SU-DHL-6 (cell line): ENCODE data around the gene TGIF1.

Experiments
- H2AFZ ChIP-seq: fragments of 200-600 bp; sonication (generic); 2 replicates; pipeline ENCODE4 v1.6.1; 2014; ENCODE audit warnings: low read depth, mild to moderate bottlenecking, moderate library complexity, mixed read lengths, antibody characterized with exemption, low read length; ENCODE audit not compliant: severe bottlenecking
- H3F3A ChIP-seq: fragments of 200-600 bp; shearing (Covaris generic); 2 replicates; pipeline ENCODE4 v1.6.0; 2016; ENCODE audit warnings: antibody characterized with exemption, mild to moderate bottlenecking; ENCODE audit not compliant: insufficient read depth
- H3K27ac ChIP-seq: fragments of 200-600 bp; sonication (generic); 2 replicates; pipeline ENCODE4 v1.5.1; 2016; ENCODE audit warnings: low read depth, mild to moderate bottlenecking, low read length, moderate library complexity, mixed read lengths
- H3K27me3 ChIP-seq: fragments of 200-600 bp; sonication (generic), shearing (Covaris generic); 2 replicates; pipeline ENCODE4 v1.6.0; 2014; ENCODE audit warnings: mild to moderate bottlenecking, low read length
- H3K36me3 ChIP-seq: fragments of 200-600 bp; sonication (generic); 2 replicates; pipeline ENCODE4 v1.6.1; 2014; ENCODE audit warnings: mild to moderate bottlenecking, low read length, mixed read lengths
- H3K4me2 ChIP-seq: fragments of 300-600, 200-600 bp; shearing (Covaris generic), sonication (generic); 2 replicates; pipeline ENCODE4 v1.6.0; 2014; ENCODE audit warnings: low read length, low read depth, mild to moderate bottlenecking; ENCODE audit not compliant: poor library complexity, severe bottlenecking
- H3K4me3 ChIP-seq: fragments of 200-600 bp; sonication (generic); 2 replicates; pipeline ENCODE4 v1.5.1; 2014; ENCODE audit warnings: antibody characterized with exemption, low read length, mild to moderate bottlenecking, mixed read lengths; ENCODE audit not compliant: insufficient read depth, poor library complexity, severe bottlenecking
- H3K79me2 ChIP-seq: fragments of 200-600 bp; sonication (generic); 2 replicates; pipeline ENCODE4 v1.6.1; 2014; ENCODE audit warnings: mild to moderate bottlenecking, low read length, moderate library complexity; ENCODE audit not compliant: insufficient read depth
- H3K9ac ChIP-seq: fragments of 200-600 bp; sonication (generic); 2 replicates; pipeline ENCODE4 v1.7.0; 2014; ENCODE audit warnings: mild to moderate bottlenecking, low read length
- H3K9me2 ChIP-seq: fragments of 200-600 bp; sonication (generic); replicated peaks from 2 replicates; pipeline ENCODE4 v1.6.1; 2014; ENCODE audit warnings: low read length; ENCODE audit not compliant: insufficient read depth
- H3K9me3 ChIP-seq: fragments of 200-600 bp; sonication (generic); 2 replicates; pipeline ENCODE4 v1.6.1; 2014; ENCODE audit warnings: low read length, mixed read lengths; ENCODE audit not compliant: insufficient read depth
- H4K20me1 ChIP-seq: fragments of 200-600 bp; sonication (generic); 2 replicates; pipeline ENCODE4 v1.6.1; 2014; ENCODE audit warnings: low read depth, mild to moderate bottlenecking, antibody characterized with exemption, low read length, moderate library complexity, mixed read lengths
- CTCF ChIP-seq: fragments of 200-600 bp; sonication (generic); IDR thresholded peaks from one replicate; pipeline ENCODE4 v1.5.1; 2017; ENCODE audit warnings: antibody characterized with exemption, mild to moderate bottlenecking, low read length, moderate library complexity; ENCODE audit not compliant: insufficient read depth, poor library complexity, severe bottlenecking
- EZH2phosphoT487 ChIP-seq: fragments of 200-600 bp; sonication (generic), shearing (Covaris generic); conservative IDR thresholded peaks from 2 replicates; pipeline ENCODE4 v1.6.1; 2018; ENCODE audit warnings: mild to moderate bottlenecking, antibody characterized with exemption, low read length, moderate library complexity, mixed read lengths

The TGIF1 gene

GRCh38 chr18:3472681-3473544 lies 22.9 kb downstream of the TGIF1 start:
- Histone ChIP-seq H3K79me2 (no peaks in the 10 kb centered on the region), H3K36me3 (no peaks in the 10 kb centered on the region), H4K20me1 (no peaks in the 10 kb centered on the region), H3K27me3 (no peaks in the 10 kb centered on the region), H3K4me3 (no peak overlapping the region), H3K4me2 (no peak overlapping the region), H3K9me3 (no peaks in the 10 kb centered on the region), H3F3A (no peaks in the 10 kb centered on the region), H2AFZ (no peak overlapping the region), H3K27ac (no peak overlapping the region), H3K9me2 (no peaks in the 10 kb centered on the region), H3K9ac (no peak overlapping the region)
- no peak for TF ChIP-seq CTCF
- TF ChIP-seq EZH2phosphoT487 = no peak

GRCh38 chr18:3478262-3478978 lies 28.4 kb downstream of the TGIF1 start:
- no peak overlapping the region for H3K4me3 ChIP-seq
- no peaks in the 10 kb centered on the region for H3K9me3 ChIP-seq
- no peaks in the 10 kb centered on the region for H3F3A ChIP-seq
- H3K27me3 ChIP-seq = no peaks in the 10 kb centered on the region
- H3K36me3 ChIP-seq = no peaks in the 10 kb centered on the region
- H3K9ac ChIP-seq = no peak overlapping the region
- no peak overlapping the region for H3K27ac ChIP-seq
- H3K9me2 ChIP-seq = no peaks in the 10 kb centered on the region
- H2AFZ ChIP-seq = no peak overlapping the region
- no peak overlapping the region for H3K4me2 ChIP-seq
- TF ChIP-seq EZH2phosphoT487 = no peak
- no peak for TF ChIP-seq CTCF
- H4K20me1 ChIP-seq = no peaks in the 10 kb centered on the region
- H3K79me2 ChIP-seq = no peaks in the 10 kb centered on the region

GRCh38 chr18:3479978-3480509 lies 30.1 kb downstream of the TGIF1 start:
- no peak overlapping the region for H2AFZ ChIP-seq
- no peak overlapping the region for H3K9ac ChIP-seq
- no peaks in the 10 kb centered on the region for H3F3A ChIP-seq
- no peaks in the 10 kb centered on the region for H3K27me3 ChIP-seq
- no peaks in the 10 kb centered on the region for H3K9me3 ChIP-seq
- no peak for TF ChIP-seq EZH2phosphoT487
- TF ChIP-seq CTCF = no peak
- H3K27ac ChIP-seq = no peak overlapping the region
- no peaks in the 10 kb centered on the region for H3K36me3 ChIP-seq
- H3K9me2 ChIP-seq = no peaks in the 10 kb centered on the region
- no peaks in the 10 kb centered on the region for H4K20me1 ChIP-seq
- no peak overlapping the region for H3K4me3 ChIP-seq
- H3K4me2 ChIP-seq = no peak overlapping the region
- no peaks in the 10 kb centered on the region for H3K79me2 ChIP-seq
